ENCODE data around the gene FADD.
"Not testable (repeated sequence)": the region's sequence is repeated elsewhere in the genome, so short reads cannot be mapped to it uniquely, and the experiment has no call there.

FADD gene

DNA sequence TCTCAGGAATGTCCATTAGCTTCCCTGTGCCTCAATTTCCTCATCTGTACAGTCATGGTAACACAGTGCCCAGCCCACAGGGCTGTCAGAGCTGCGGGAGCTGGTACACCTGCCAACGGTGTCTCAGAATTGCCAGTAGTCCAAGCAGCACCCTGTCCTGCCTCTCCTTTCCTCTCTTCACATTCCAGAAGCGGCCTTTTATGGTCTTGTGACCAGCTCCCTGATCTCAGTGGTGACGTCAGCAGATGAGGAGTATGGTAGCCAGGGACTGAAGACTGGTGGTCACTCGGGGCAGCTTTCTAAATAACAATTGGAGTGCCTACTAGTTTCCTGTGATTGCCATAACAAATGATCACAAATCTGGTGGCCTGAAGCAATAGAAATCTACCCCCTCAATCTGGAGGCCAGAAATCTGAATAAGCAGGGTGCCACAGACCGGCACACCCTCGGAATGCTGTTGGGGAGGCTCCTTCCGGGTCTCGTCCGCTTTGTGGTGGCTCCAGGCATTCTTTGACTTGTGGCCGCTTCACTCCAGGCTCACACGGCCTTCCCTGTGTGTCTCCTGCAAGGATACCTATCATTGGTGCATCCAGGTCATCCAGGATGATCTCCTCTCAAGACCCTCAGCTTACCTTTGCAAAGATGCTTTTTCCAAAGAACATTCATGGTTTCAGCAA is 2.1 kb downstream of the FADD start:
- no peak for DNase-seq

DNA sequence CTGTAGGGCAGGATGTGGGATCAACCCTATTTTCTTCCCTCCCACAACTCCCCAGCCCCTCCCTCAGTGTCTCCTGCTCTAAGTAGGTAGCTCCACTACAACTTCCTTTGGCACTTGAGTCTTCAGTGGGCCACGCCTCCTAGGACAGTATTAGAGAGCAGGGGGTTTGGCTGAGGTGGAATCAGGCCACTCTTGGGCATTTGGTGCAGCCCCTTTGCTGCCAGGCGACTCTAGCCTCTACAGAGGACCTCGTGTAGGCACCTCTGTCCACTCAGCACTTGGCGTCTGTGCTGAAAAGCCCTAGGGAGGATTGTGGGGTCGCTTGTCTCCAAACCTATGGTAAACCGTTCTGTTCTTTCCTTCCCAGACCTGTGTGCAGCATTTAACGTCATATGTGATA is 2.7 kb downstream of the FADD start:
- no peak for DNase-seq

GRCh38 chr11:70206226-70206981 is 3.3 kb downstream of the FADD start:
- DNase-seq, result no peak

DNA sequence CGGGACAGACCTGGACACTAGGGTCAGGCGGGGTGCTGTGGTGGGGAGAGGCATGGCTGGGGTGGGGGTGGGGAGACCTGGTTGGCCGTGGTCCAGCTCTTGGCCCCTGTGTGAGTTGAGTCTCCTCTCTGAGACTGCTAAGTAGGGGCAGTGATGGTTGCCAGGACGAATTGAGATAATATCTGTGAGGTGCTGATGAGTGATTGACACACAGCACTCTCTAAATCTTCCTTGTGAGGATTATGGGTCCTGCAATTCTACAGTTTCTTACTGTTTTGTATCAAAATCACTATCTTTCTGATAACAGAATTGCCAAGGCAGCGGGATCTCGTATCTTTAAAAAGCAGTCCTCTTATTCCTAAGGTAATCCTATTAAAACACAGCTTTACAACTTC is 3.9 kb downstream of the FADD start:
- DNase-seq, result no peak

DNA sequence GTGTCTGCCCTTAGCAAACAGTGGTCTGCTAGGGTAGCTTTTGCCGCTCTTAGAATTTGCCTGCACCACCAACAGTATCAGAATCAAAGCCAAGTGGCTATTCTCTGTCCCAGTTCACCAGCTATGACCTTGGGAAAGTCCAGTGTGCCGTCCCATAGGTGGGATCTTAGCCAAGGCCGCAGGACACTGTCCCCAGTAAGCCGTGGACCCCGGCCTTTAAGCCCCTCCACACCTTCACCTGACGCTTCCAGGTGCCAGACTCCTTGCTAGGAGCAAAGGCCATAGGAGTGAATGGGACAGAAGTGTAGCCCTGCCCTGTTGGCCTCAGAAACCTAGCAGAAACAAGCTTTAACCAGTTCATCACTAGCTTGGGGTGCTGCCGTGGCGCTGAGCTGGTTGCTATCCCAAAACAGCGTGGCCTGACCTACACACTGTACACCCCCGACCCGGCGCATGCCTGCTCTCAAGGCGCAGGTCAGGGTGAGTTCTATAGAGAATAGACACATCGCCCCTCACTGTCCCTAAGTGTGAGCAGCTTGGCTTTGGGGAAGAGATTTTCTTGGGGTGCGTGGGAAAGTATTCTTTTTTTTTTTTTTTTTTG is 4.5 kb downstream of the FADD start:
- DNase-seq, result no peak

- DNase-seq, result no peak
Measured at GRCh38 chr11:70209391-70209912, 6.4 kb downstream of the FADD start.

DNA sequence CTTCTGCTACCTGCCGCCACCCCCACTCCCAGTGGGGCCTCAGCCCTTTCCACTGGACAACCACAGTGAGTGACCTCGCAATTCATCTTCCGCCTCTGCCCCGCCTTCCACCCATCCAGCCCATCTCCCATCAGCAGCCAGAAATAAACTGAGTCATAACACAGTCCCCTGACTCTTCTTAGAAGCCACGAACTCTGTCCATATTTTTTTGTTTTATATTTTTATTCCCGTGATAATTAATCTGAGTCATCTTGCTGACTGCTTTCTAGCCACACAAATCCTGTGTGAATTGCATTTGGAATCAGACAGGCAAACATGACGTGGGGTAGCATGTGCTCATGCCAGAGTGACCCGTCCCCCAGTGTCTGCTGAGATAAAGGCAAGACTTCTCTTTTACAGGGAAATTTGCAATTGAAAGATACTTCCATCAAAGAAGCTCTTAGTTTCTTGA is 7.0 kb downstream of the FADD start:
- no peak for DNase-seq

DNA sequence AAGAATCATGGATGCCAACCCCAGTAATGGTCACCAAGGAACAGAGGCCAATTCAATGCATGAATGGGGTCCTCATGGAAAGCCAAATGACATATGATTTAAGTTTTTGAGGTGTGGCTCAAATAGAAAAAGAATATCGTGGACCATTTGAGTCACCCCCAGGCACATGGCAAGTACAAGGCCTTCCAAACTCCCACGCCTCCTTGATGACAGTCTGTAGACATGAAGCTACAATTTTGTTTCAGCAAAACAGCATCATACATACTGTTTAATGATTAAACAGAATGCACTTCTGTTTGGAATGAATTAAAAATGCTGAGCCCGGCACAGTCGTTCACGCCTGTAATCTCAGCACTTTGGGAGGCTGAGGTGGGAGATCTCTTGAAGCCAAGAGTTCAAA is 7.4 kb downstream of the FADD start:
- no peak for DNase-seq

- DNase-seq, result no peak
Measured at GRCh38 chr11:70212227-70212811, 9.2 kb downstream of the FADD start.

DNA sequence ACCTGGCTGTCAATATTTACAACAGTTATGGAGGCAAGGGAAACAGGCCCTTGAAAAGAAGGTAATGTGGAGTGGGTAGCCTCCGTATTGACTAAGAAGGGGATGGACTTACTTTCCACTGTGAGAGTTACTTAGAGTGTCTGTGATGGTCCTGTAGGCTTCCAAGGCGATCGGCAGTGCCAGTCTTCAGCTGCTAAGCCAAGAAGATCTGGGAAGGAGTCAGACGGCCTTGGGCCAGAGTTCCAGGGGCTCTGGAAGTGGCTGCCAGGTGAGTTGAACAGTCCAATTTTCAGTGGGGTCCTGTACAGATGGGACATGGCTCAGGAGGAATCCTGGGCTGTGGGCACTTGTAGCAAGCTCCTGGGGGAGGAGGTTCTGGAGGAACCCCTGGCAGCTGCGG is 14.3 kb downstream of the FADD start:
- DNase-seq, result not testable (repeated sequence)

GRCh38 chr11:70218076-70218475 is 15.0 kb downstream of the FADD start:
- not testable (repeated sequence) for DNase-seq

GRCh38 chr11:70220136-70220535 is 17.0 kb downstream of the FADD start:
- no peak for DNase-seq

GRCh38 chr11:70220920-70221319 is 17.8 kb downstream of the FADD start:
- DNase-seq, result no peak

DNA sequence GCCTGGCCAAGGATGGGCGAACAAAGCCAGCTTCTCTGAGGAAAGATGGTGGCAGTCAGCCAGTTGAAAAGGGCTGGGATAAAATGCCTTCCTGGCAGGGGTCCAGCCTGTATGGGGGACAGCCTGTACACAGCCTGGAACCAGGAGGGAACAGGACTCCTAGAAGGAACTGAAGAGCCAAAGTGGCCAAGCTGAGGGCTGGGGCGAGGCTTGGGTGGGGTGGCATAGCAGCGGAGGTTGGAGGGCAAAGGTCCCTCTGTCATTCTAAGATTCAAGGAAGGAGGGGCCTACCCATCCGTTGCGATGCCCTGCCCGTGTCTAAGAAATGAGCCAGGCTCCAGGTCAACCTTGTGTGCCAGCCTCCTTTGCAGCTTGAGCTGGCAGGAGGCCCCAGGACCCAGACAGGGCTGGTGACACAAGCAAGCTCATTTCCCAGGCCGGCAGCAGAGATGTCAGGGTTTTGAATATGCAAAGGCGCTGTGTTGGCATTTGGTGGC is 22.6 kb downstream of the FADD start:
- no peak for DNase-seq

- no peak for DNase-seq
Measured at GRCh38 chr11:70226183-70226582, 23.1 kb downstream of the FADD start.

DNA sequence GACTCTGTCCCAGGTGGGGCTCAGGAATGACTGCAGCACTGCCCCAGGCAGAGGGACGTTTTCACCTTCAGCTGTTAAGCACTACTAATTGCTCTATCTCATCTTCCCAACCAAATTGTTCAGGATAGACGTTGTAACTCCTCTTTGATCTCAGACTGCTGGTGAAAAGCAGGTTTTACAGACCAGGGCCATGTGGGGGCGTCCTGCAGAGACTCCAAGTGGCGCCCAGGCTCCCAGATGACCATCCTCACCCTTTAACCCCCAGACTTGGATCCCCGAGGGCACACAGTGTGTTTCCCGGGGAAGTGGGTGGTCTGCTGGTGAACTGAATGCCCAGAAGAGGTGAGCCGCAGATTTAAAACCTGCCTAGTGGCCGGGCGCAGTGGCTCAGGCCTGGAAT is 23.9 kb downstream of the FADD start:
- DNase-seq, result no peak

DNA sequence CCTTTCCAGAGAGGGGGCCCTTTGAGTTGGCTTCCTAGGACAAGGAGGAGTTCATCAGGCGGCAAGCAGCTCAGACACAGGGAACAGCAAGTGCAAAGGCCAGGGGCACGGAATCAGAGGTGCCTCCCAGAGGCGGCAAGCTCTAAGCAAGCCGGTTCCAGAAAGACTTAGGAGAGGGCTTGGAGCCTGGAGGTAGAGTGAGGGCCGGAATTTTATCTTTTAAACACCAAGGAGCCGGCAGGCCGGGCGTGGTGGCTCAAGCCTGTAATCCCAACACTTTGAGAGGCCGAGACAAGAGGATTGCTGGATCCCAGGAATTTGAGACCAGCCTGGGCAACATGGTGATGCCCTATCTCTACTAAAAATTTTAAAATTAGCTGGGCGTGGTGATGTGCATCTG is 26.6 kb downstream of the FADD start:
- no peak for DNase-seq

- no peak for DNase-seq
Measured at GRCh38 chr11:70230151-70230839, 27.2 kb downstream of the FADD start.

DNA sequence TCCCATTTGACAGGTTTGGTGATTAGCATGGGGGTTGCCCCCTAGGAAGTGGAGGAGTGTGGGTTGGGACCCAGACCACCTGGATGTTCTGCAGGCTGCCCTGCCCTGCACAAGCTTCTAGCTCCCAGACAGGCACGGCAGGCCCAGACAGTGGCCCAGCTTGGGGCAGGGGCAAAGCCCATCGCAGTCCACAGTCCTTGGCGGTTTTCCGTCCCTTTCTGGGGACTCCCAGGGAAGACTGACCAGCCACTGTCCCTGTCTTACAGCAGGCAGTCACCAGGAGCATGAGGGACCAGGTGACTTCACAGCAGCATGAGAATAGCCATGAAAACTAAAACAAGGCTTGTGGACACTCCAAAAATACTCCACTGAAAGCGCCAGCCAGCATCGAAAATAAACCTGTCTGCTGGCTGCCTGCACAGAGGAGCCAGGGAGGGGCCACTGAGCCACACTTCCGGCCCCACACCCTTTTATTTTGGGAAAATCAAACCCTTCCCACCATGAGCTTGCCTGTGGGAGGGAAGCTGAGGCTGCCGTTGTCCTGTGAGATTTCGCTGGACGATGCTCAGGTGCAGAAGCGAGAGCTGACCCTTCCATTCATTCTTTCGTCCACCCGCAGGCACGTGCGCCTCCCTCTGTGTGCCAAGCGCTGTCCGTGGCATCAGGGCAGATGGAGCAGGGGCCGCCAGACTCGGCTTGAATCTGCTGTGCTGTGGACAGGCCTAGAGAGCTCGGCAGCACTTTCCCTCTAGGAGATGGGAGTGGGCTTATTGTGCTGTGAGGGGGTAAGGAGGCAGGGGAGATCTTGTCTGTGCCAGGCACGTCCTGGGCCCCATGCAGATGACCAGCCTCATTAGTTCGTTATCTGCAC is 28.0 kb downstream of the FADD start:
- no peak for DNase-seq

DNA sequence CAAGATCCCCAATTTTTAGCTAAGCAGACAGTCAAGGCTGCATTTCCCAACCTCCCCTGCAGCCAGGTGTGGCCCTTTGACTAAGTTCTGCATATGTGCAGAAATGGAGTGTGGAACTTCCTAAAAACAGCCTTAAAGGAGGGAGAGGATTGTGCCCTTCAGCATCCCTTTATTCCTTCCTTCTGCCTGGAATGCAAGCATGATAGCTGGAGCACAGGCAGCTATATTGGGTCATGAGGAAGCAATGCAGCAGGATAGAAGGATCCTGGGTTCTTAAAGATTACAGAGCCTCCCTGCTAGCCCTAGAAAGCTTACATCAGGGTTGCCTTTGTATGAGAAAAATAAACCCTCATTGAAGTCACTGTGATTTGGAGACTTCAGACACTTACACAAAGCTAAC is 29.9 kb downstream of the FADD start:
- DNase-seq, result no peak

DNA sequence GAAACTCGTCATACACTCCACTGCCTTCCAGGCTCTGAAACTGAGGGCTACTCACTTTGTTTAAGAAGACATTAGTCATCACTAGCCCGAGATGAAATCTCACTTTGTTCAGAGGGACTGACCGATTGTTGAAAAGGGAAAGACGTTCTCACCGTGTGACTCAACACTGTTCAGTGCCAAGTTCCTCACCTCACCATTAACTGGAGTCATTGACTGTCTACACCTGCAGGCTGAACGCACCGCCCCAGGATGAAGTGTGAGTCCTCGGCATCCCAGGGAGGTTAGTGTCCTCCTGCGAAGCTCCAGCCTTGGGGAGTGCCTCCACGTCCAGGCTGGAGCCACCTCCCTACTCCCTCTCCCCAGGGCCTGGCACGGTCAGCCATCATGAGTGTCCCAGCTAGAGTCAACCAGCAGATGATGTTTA is 30.4 kb downstream of the FADD start:
- no peak for DNase-seq

DNA sequence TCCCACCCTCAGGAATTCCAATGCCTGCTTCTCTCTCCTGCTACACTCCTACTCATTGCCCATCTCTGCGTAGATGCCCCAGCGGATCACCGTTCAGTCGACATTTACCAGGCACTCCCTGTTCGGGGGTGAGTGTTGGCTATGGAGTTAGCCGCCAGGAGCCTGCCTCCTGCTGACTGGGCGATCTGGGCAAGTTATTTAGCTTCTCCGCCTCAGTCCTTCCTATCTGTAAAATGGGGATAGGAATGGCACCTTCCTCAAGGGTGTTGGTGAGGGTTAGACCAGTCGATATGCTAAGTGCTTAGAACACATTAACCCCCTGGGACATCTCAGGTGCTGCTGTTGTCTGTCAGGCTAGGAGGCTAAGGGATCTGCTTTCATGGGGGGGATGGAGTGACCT is 30.9 kb downstream of the FADD start:
- DNase-seq, result no peak

Measured in CD4-positive, alpha-beta T cell treated with Interleukin-10 for 1 hour (primary cell).